Stimulated activated CD4-positive, alpha-beta T cell treated with anti-CD3 and anti-CD28 coated beads, Interleukin-1b, Interleukin-23, amount 100 ng/mL, for 4 hours (primary cell): ENCODE measurements around the gene ZNF425.
"Not testable (repeated sequence)": the region's sequence is repeated elsewhere in the genome, so short reads cannot be mapped to it uniquely, and the experiment has no call there.

Source experiments
- DNase-seq, 2 donors: peaks; one replicate each; pipeline ENCODE4 v3.0.0-alpha.2; 2020; ENCODE audit warnings: low read depth in 2 of 2

ZNF425 gene

DNA sequence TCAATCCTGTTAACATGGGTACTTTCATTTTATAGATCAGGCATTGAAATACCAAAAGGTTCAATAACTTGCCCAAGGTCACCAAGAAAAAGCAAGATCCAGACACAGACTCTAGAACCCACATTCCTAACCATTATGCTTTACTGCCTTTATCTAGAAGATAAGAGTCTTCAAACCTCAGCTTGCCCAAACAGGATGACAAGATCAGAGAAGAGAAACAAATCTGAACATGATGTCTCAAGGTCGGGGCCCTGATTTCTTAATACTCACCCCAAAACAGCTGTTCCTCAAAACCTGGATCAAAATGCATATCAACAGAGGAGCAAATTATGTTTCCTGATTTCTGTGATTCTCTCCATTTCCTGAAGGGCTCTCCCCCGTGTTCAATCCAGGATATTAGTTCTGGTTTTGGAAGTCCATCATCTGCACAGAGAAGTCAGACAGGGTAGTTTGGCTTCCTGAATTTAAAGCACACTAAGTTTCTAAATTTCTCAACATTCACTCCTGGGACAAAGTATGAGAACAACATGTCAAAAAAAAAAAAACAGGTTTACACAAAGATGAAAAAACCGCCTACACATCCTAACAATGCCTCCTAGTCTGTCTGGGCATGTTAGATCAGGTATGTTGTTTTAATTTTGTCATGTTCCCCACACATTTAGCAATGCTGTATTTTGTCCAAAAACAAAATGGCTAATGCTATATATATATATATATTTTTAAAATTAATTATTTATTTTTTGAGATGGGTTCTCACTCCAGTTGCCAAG is 51.8 kb downstream of the ZNF425 start:
- no peak for DNase-seq

DNA sequence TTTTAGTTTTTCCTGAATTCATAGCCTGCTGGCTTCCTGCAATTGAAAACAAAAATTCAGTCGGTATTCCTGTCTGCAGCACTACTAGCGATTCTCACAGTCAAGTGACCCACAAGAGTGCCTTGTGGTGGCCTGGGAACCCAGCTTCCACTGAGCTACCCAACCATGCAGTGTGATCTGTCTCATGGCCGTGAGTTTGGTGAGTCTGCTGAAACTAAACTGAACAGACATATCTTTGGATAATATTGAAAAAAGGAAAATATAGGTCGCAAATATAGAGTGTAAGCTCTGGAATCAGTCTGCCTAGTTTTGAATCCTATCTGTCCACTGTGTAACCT is 53.7 kb downstream of the ZNF425 start:
- DNase-seq: no peak

DNA sequence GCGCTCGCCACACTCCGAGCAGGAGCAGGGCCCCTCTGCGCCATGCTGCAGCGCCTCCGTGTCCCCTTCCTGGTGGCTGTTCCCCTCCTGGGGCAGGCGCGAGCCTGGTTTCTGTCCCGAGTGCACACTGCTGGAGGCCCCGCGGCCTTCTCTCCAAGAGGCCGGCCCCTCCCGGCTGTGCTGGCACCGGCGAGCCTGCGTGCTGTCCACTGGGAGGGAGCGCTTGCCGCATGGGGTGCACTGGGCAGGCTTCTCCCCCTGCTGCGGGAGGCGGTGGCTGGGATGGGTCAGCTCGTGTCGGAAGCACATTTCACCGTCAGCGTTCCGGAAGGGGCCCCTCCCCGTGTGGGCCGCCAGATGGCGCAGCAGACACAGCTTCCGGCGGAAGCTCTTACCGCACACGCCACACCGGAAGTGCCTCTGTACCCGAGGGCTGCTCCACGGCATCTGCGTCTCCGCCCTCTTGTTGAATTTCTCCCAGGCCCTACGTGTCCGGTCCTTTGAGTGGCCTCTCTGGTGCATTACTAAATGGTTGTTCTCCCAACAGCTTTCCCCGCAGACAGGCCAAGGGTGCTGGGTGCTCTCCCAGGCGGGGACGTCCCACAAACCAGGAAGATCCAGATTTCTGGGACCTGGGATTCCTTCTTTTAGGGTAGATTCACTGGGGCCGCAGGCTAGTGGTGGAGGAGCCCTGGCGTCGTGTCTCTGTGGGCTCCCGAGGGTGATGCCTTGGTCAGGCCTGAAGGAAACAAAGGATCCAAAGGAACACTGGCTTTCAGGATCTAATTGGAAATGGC is 54.3 kb downstream of the ZNF425 start:
- DNase-seq: peak; percentile 26 to 37

DNA sequence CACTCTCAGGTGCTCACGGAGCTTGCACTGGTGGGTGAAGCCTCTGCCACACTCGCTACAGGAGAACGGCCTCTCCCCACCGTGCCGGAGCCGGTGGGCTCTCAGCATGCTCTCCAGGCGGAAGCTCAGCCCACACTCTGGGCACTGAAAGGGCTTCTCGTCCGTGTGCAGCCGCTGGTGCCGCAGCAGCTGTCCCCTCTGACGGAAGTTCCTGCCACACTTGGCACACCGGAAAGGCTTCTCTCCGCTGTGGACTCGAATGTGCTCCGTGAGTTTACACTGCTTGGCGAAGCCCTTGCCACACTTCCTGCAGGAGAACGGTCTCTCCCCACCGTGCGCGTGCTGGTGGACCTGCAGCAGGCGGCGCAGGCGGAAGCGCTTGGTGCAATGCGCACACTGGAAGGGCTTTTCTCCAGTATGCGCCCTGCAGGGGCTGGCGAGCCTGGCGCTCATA is 54.9 kb downstream of the ZNF425 start:
- no peak for DNase-seq

- no peak for DNase-seq
These were observed 55.6 kb downstream of the ZNF425 start for GRCh38 chr7:149070372-149071125.

DNA sequence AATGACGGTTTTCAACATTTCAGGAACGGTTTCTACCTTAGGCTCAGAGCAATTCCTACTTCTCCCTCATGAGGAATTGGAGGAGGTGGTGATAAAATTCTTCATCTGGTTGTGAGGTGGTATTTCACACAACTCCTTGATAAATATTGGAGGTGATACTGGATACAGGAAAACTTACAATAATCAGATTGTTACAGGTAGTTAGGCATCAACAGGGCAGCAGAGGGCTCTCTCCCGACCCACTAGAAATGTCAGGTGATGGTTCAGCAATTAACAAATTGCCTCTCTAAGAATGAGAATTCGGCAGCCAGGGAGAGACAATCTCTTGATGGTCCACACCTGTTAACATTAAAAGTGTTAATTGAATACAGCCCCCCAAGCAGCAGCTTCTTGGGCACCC is 58.3 kb downstream of the ZNF425 start:
- no peak for DNase-seq

GRCh38 chr7:149063476-149063875 is 62.6 kb downstream of the ZNF425 start:
- DNase-seq: no peak

DNA sequence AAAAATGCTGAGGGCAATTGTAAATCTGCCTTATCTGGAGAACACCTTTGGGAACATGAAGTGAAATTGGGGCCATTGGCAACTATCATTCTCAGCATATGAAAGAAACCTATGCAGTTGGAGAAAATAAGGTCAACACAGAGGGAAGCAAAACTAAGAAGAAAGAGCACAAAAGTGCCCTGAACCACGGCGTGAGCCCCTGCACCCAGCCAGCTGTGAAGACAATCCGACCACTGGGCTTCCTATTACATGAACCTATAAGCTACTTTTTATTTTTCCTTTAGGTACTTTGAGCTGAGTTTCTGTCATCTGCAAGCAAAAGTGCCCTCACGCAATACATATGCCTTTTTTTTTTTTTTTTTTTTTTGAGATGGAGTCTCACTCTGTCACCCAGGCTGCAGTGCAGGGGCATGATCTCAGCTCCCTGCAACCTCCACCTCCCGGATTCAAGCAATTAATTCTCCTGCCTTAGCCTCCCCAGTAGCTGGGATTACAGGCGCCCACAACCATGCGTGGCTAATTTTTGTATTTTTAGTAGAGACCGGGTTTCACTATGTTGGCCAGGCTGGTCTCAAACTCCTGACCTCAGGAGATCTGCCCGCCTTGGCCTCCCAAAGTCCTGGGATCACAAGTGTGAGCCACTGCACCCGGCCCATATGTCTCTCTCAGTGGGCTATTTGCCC is 63.8 kb downstream of the ZNF425 start:
- not testable (repeated sequence) for DNase-seq

- no peak for DNase-seq
These were observed 66.0 kb downstream of the ZNF425 start for GRCh38 chr7:149060156-149060555.

DNA sequence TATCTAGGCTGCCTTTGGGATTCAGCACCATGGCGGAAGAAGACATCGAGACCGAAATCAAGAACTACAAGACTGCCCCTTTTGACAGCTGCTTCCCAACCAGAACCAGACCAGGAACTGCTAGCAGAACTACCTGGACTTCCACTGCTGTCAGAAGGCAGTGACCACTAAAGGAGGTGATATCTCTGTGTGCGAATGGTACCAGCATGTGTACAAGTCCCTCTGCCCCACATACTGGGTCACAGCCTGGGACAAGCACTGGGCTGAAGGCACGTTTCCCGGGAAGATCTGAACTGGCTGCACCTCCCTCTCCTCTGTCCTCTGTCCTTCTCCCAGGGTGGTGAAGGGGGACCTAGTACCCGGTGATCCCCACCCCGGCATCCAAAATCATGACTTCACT is 72.2 kb downstream of the ZNF425 start:
- DNase-seq: no peak

- no peak for DNase-seq
These were observed 72.7 kb downstream of the ZNF425 start for GRCh38 chr7:149053384-149053783.
